ENCODE measurements around the gene KIAA0825. TPM values are rescaled to one million over a fixed set of nuclear protein-coding genes. Genes with fewer than 3 reads are reported as not detected.

Gene KIAA0825
- polyA plus RNA-seq, 1 of the 3 experiments (the other 2 are of a cell fraction): 0.61 TPM

- Histone ChIP-seq H3K27ac (ENCODE audit: low read depth in 2 of 2, low read length in 1 of 2) (no peak overlapping the region), H4K20me1 (ENCODE audit: insufficient read depth) (no peaks in the 10 kb centered on the region), H3K27me3 (ENCODE audit: insufficient read depth) (no peaks in the 10 kb centered on the region), H3K9me2 (no peaks in the 10 kb centered on the region), H3K79me2 (ENCODE audit: insufficient read depth) (no peaks in the 10 kb centered on the region), H3K9me3 (no peaks in the 10 kb centered on the region), H3K4me3 (ENCODE audit: low read depth in 2 of 2, low read length in 1 of 2) (no peak overlapping the region), H2AFZ (ENCODE audit: low read depth) (no peak overlapping the region), H3K4me1 (ENCODE audit: control insufficient read depth in 1 of 2, insufficient read depth in 2 of 2, low read depth in 1 of 2, low read length in 1 of 2) (no peaks in the 10 kb centered on the region), H3K4me2 (no peak overlapping the region), H3K36me3 (replicated peaks in 1 of 2; ENCODE audit: control insufficient read depth in 1 of 2, insufficient read depth in 2 of 2, low read length in 1 of 2) (no peaks in the 10 kb centered on the region), H3F3A (replicated peaks; ENCODE audit: insufficient read depth) (no peaks in the 10 kb centered on the region), H3K9ac (no peak overlapping the region)
- TF ChIP-seq NRF1 (IDR thresholded peaks at IDR 0.05; ENCODE audit: low read depth, low read length) (no peak), POLR2AphosphoS5 (IDR thresholded peaks at IDR 0.05; ENCODE audit: low read depth, low read length) (no peak)
- POLR2A ChIA-PET: no interaction called here
- CTCF ChIA-PET: interaction anchor here (0.6 kb wide), 1 partner anchor 177 kb away, joined by 3 read pairs; no protein-coding TSS in a partner anchor
- DNase-seq: no peak
- 92% methylated on average over 6 of the region's 8 CpGs for WGBS (ENCODE audit: low lambda C conversion rate)
Observed at GRCh38 chr5:94347130-94347529, 271.3 kb downstream of the KIAA0825 start.

- no peaks in the 10 kb centered on the region for H3K9me2 ChIP-seq
- no peaks in the 10 kb centered on the region for H3K9me3 ChIP-seq
- no peaks in the 10 kb centered on the region for H3K27me3 ChIP-seq (ENCODE audit: insufficient read depth)
- no peak overlapping the region for H2AFZ ChIP-seq (ENCODE audit: low read depth)
- DNase-seq: no peak
- H3K36me3 ChIP-seq (replicated peaks in 1 of 2; ENCODE audit: control insufficient read depth in 1 of 2, insufficient read depth in 2 of 2, low read length in 1 of 2): no peaks in the 10 kb centered on the region
- H3K4me2 ChIP-seq: no peak overlapping the region
- TF ChIP-seq GATA2 (CRISPR knock-in tag; IDR thresholded peaks at IDR 0.05): no peak
- no peak for TF ChIP-seq TCF12 (IDR thresholded peaks at IDR 0.05)
- no peak for TF ChIP-seq MEF2A (IDR thresholded peaks at IDR 0.05; ENCODE audit: borderline replicate concordance, low read depth)
- TF ChIP-seq USF2 (IDR thresholded peaks at IDR 0.05; ENCODE audit: borderline replicate concordance, low read depth, low read length): no peak
- no peak for TF ChIP-seq USF1 (IDR thresholded peaks at IDR 0.05; ENCODE audit: borderline replicate concordance, low read depth)
- no peak for TF ChIP-seq PBX3 (IDR thresholded peaks at IDR 0.05)
- no peak for TF ChIP-seq POLR2AphosphoS5 (IDR thresholded peaks at IDR 0.05; ENCODE audit: low read depth, low read length)
- TF ChIP-seq IRF3 (IDR thresholded peaks at IDR 0.05; ENCODE audit: low read depth, low read length): no peak
- no peak for TF ChIP-seq CTCF (IDR thresholded peaks at IDR 0.05)
- no peak for TF ChIP-seq SIN3A (IDR thresholded peaks at IDR 0.05; ENCODE audit: borderline replicate concordance, low read depth, low read length)
- no peak for TF ChIP-seq RAD21 (IDR thresholded peaks at IDR 0.05; ENCODE audit: low read length)
- TF ChIP-seq TAF1 (IDR thresholded peaks at IDR 0.05; ENCODE audit: borderline replicate concordance, low read depth, low read length): no peak
- TF ChIP-seq MAX (IDR thresholded peaks at IDR 0.05; ENCODE audit: low read depth): no peak
- TF ChIP-seq RFX5 (IDR thresholded peaks at IDR 0.05; ENCODE audit: low read length): no peak
- ChIA-PET POLR2A (no interaction called here), CTCF (no interaction called here)
- no peaks in the 10 kb centered on the region for H4K20me1 ChIP-seq (ENCODE audit: insufficient read depth)
- H3K4me1 ChIP-seq (ENCODE audit: control insufficient read depth in 1 of 2, insufficient read depth in 2 of 2, low read depth in 1 of 2, low read length in 1 of 2): no peaks in the 10 kb centered on the region
- no peak overlapping the region for H3K27ac ChIP-seq (ENCODE audit: low read depth in 2 of 2, low read length in 1 of 2)
- H3K79me2 ChIP-seq (ENCODE audit: insufficient read depth): no peaks in the 10 kb centered on the region
- no peaks in the 10 kb centered on the region for H3F3A ChIP-seq (replicated peaks; ENCODE audit: insufficient read depth)
- H3K4me3 ChIP-seq (ENCODE audit: low read depth in 2 of 2, low read length in 1 of 2): no peak overlapping the region
- no peak overlapping the region for H3K9ac ChIP-seq
Observed at GRCh38 chr5:94345257-94345656, 273.1 kb downstream of the KIAA0825 start.
